ENCODE measurements around the gene FKBP2.
"Not testable (repeated sequence)": the region's sequence is repeated elsewhere in the genome, so short reads cannot be mapped to it uniquely, and the experiment has no call there.

The FKBP2 gene

DNA sequence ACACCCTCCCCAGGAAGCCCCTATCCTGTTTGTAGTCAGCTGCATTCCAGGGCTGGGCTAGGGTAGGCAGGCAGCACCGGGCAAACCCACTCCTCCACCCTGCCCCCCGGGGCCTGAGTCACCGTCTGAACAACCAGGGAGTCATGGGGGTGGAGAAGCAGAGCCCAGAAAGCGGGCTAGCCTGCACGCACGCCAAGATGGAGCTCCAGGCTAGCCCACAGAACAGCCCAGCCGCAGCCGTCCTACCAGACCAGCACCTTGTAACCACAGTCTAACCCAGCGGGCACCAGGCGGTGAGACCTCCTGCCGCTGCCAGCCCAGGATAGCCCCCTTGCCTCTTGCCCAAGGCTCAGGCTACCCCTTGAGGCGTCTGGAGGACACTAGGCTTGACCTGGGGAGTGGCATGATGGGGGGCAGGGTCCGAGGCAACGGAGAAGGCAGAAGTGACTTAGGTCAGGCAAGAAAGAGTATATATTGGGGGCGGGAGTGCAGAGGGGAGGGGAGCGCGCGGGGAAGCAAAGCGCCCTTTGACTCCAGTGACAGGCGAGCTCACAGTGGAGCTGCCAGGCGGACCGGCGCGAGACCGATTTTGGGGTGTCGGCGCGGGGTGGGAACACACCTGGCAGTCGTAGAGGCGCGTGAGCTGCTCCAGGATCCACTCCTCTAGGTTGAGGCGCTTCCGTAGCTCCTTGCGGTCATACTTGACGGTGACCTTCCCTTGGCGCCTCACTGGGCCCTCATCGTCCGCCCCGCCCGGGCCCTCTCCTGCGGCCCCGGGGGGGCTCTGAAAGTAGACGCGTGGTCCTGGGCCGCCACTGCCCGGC, 5.1 kb downstream of the FKBP2 start:
- TF ChIP-seq, protein P1, sequence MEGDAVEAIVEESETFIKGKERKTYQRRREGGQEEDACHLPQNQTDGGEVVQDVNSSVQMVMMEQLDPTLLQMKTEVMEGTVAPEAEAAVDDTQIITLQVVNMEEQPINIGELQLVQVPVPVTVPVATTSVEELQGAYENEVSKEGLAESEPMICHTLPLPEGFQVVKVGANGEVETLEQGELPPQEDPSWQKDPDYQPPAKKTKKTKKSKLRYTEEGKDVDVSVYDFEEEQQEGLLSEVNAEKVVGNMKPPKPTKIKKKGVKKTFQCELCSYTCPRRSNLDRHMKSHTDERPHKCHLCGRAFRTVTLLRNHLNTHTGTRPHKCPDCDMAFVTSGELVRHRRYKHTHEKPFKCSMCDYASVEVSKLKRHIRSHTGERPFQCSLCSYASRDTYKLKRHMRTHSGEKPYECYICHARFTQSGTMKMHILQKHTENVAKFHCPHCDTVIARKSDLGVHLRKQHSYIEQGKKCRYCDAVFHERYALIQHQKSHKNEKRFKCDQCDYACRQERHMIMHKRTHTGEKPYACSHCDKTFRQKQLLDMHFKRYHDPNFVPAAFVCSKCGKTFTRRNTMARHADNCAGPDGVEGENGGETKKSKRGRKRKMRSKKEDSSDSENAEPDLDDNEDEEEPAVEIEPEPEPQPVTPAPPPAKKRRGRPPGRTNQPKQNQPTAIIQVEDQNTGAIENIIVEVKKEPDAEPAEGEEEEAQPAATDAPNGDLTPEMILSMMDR (IDR thresholded peaks at IDR 0.05; ENCODE audit: low read length, missing control alignments), result no peak
- peak overlapping the region; percentile 94 for H3K4me3 ChIP-seq (replicated peaks; ENCODE audit: low read depth, low read length)
- DNase-seq (ENCODE audit: low read depth), result peak; percentile 82

DNA sequence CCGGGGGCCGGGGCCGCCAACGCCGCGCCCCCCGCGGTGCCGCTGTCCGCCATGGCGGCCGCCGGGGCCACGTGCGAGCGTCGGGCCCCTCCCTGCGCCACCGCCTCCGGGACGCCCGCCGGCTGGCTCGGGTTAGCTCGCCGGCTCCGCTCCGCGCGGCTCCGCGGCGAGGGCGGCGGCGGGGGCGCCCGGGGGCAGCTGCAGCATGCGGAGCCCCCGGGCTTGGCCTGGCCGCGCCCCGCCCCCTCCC, 5.7 kb downstream of the FKBP2 start:
- peak overlapping the region; percentile 94 for H3K4me3 ChIP-seq (replicated peaks; ENCODE audit: low read depth, low read length)
- not testable (repeated sequence) for DNase-seq (ENCODE audit: low read depth)

DNA sequence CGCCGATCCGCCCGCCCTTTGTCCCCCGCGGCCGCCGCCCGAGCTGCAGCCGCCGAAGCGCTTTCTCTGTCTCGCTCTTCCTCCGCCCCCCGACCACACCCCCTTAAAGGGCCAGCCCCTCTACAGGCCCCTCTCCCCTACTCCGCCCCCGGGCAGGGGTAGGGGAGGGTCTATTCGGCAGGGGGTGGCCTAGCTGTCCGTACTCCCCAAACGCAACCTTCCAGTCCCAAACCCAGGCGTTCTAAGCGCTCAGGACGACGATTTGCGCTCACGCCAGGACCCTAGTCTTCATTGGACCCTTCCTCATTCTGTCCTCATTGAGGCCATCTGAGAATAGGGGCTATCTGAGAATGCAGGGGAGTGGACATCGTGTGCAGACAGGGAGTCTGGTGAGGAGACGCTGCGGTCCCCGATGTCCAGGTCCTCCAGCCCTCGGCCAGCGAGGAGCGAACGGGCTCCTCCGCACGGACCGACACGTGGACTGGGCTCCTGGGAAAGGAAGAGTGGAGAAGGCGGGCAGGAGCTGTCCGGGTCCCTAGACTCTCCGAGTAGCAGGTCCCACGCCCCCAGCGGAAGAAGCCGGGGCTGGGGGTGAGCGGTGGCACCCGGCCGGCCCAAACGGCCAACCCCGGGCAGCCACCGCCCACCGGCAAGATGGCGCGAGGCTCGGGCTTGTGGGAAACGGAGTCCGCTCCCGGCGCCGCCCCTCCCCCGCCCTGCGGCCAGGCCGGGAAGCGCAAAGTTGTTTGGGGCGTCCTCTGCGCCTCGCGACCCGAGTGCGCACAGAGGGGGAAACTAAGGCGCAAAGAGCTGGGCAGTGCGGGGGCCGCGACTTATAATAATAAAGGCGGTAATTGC, 6.2 kb downstream of the FKBP2 start, which contains the start of gene PPP1R14B:
TSS of gene PPP1R14B (minus strand) at position 73 of the 858 bp plus-strand sequence. CDS start 270 bp downstream, outside the sequence.
- peak; percentile 84 for DNase-seq (ENCODE audit: low read depth)
- H3K4me3 ChIP-seq (replicated peaks; ENCODE audit: low read depth, low read length), result peak within 1 kb of the TSS; percentile 94
- TF ChIP-seq, protein P1 (IDR thresholded peaks at IDR 0.05; ENCODE audit: low read length, missing control alignments), result no peak

DNA sequence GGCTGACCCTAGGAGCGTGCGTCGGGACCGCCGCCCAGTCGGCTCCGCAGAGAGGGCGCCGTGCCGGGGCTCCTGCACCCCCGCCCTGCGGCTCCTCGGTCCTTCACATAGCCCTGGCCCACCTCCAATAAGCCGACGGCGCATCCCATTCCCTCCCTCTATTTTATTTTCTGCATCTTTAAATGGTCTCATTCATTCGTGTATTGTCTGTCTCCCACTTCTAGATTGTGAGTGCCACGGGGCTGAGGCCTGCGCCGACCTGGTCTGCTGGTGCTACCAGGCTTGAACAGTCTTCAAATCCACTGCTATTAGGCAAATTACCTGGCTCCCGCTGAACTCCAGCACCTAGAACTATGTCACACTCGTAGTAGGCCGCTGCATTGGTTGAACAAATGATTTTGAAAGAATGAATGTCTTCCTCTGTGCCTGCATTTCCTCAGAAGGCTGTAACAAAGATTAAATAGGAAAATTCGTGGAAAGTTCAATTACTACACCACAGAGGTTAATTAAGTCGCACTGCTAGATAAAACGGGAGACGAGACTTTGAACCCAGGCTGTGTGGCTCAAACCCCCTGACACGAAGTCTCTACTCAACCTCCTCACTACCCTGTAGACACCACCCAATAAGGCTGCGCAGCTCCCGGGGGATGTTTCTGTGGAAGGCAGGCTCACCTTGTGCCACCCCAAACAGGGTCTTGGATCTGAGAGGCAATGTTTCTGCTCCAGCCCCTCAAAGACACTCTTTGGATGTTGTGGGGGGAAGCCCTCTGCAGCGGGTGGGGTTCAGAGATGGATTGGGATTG, 7.0 kb downstream of the FKBP2 start:
- TF ChIP-seq, protein P1 (IDR thresholded peaks at IDR 0.05; ENCODE audit: low read length, missing control alignments), result no peak
- peak overlapping the region; percentile 74 for H3K4me3 ChIP-seq (replicated peaks; ENCODE audit: low read depth, low read length)
- DNase-seq (ENCODE audit: low read depth), result no peak

DNA sequence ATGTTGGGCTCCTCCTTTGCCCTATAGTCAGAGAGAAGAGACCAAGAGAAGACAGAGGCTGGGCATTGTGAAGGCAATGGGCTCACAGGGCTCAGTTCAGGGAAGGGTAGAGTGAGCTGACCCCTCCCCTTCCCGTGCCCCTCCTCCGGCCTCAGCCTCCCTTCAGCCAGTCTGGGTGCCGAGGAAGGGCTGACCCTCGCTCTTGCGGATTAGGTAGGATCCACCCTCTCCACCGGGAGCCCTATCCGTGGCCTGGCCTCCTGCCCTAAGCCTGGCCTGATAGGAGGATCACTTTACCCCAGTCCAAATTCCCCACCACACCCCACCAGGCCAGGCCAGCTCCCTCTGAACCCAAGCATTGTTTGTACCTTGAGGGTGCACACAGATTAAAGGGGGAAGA, 7.7 kb downstream of the FKBP2 start:
- H3K4me3 ChIP-seq (replicated peaks; ENCODE audit: low read depth, low read length), result no peak overlapping the region
- no peak for DNase-seq (ENCODE audit: low read depth)
- TF ChIP-seq, protein P1 (IDR thresholded peaks at IDR 0.05; ENCODE audit: low read length, missing control alignments), result no peak

DNA sequence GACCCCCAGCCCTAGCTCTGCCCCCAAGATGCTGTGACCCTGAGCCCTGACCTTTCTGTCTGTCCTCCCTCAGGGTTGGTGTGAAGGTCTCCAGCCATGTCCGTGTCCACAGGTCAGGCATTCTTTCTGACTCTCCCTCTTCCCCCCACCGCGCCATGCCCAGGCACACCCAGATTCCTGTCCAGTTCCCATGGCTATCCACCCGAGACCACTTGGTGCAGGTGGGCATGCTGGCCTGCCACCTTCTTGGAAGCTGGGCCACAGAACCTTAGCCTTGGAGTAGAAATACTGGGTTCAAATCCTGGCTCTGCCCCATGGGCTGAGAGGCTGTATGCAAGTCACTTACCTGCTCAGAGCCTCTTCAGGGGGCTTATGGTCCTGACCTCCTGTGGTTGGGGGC, 8.1 kb downstream of the FKBP2 start:
- H3K4me3 ChIP-seq (replicated peaks; ENCODE audit: low read depth, low read length), result no peak overlapping the region
- DNase-seq (ENCODE audit: low read depth), result no peak
- TF ChIP-seq, protein P1 (IDR thresholded peaks at IDR 0.05; ENCODE audit: low read length, missing control alignments), result no peak
